HuH-7.5 (cell line): ENCODE measurements around the gene EEF1B2.
"Not testable (repeated sequence)": the region's sequence is repeated elsewhere in the genome, so short reads cannot be mapped to it uniquely, and the experiment has no call there.

Experiments used
- DNase-seq: peaks from one replicate; pipeline ENCODE4 v3.0.0; 2011; ENCODE audit warnings: low spot score

EEF1B2 gene

GRCh38 chr2:206164261-206164862 lies 4.7 kb downstream of the EEF1B2 start:
- DNase-seq, result no peak

DNA sequence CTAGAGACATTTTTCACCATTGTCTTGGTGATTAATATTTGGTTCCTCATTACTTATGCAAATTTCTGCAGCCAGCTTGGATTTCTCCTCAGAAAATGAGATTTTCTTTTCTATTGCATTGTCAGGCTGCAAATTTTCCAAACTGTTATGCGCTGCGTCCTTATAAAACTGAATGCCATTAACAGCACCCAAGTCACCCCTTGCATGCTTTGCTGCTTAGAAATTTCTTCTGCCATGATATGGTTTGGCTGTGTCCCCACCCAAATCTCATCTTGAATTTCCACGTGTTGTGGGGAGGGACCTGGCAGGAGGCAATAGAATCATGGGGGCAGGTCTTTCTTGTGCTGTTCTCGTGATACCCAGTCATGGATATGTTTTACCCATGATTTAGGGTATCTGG lies 8.5 kb downstream of the EEF1B2 start:
- not testable (repeated sequence) for DNase-seq

DNA sequence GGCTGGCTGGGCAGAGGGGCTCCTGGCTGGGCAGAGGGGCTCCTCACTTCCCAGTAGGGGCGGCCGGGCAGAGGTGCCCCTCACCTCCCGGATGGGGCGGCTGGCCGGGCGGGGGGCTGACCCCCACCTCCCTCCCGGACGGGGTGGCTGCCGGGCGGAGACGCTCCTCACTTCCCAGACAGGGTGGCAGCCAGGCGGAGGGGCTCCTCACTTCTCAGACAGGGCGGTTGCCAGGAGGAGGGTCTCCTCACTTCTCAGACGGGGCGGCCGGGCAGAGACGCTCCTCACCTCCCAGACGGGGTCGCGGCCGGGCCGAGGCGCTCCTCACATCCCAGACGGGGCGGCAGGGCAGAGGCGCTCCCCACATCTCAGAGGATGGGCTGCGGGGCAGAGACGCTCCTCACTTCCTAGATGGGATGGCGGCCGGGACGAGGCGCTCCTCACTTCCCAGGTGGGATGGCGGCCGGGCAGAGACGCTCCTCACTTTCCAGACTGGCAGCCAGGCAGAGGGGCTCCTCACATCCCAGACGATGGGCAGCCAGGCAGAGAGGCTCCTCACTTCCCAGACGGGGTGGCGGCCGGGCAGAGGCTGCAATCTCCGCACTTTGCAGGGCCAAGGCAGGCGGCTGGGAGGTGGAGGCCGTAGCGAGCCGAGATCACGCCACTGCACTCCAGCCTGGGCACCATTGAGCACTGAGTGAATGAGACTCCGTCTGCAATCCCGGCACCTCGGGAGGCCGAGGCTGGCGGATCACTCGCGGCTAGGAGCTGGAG lies 12.1 kb downstream of the EEF1B2 start:
- DNase-seq, result not testable (repeated sequence)

- no peak for DNase-seq
These were observed 13.5 kb downstream of the EEF1B2 start for GRCh38 chr2:206173147-206173546.

DNA sequence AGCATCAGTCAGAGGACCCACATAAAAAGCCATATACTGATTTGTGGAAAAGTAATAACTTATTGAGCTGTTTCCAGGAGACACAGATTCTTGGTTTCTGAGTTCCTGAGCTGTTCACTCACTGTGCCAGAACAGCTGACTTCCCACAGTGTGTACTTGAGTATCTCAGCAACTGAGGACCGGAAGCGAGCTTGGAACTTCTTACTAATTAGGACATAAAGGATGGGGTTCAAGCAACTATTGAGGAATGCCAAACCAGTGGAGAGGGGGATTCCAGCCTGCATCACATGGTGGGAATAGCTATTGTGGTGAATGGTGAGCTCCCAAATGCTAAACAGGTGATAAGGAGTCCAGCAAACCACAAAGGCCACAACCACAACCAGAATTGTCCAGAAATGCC lies 16.4 kb downstream of the EEF1B2 start:
- no peak for DNase-seq

- no peak for DNase-seq
These were observed 17.2 kb downstream of the EEF1B2 start for GRCh38 chr2:206176901-206177300.

GRCh38 chr2:206181526-206181925 lies 21.8 kb downstream of the EEF1B2 start:
- DNase-seq, result not testable (repeated sequence)

- no peak for DNase-seq
These were observed 30.0 kb downstream of the EEF1B2 start for GRCh38 chr2:206189691-206190090.

- no peak for DNase-seq
These were observed 30.4 kb downstream of the EEF1B2 start for GRCh38 chr2:206190111-206190510.

DNA sequence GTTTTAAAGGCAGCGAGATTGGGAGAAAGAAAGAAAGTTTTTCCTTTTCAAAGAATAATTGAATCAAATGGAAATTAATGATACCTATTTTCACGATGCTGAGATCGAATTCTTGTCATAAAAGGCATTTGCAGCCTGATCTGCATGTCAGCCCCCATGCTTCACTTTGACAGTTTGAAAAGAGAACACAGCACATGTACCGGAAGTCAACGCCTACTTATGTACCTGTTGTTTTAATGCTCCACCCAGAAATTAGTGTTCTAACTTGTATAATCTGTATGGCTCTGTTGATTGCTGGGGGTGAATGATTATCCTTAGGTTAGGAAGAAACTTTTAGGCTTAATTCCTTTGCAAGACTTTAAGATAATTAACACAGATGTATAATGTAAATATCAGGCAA lies 31.0 kb downstream of the EEF1B2 start:
- no peak for DNase-seq

DNA sequence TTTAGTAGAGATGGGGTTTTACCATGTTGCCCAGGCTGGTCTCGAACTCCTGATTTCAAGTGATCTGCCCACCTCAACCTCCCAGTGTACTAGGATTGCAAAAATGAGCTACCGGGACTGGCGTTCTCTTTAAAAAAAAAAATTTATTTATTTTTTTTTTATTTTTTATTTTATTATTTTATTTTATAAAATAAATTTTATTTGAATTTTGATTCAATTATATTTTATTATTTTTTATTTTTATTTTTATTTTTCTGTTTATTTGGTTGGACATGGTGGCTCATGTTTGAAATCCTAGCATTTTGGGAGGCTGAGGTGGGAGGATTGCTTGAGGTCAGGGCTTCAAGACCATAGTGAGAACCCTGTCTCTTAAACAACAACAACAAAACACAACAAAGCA lies 32.5 kb downstream of the EEF1B2 start:
- no peak for DNase-seq

DNA sequence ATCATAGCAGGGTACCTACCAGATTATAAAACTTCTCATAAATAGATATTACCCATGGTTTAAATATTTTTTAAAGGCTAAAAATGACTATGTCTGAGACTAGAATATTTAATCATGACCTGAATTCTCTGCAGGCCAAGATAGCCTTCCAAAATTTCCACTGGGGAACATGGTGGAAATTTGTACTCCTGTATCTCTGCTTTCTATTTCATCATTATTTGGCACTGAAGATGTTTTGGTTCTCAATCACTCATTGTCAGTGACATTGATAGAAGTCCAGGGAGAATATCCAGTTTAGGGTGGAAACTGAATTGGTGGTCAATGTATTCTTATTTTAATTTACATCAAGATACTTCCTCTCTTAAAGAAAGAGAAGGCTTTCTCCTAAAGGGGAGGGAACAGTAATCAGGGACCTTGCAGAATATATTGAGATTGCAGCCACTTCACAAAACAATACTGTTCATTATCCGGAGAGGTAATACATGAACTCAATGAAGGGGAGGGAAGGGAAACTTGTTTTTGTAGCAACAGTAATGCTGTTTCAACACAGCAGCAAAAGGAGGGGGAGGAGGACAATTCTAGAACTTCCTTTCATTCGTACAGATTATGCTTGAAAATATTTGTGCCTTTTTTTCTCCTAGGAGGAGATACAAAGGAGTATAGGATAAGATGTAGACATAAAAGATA lies 34.1 kb downstream of the EEF1B2 start:
- DNase-seq, result no peak

- DNase-seq, result no peak
These were observed 39.0 kb downstream of the EEF1B2 start for GRCh38 chr2:206198677-206199076.

GRCh38 chr2:206201075-206201848 lies 41.6 kb downstream of the EEF1B2 start:
- no peak for DNase-seq

- no peak for DNase-seq
These were observed 42.8 kb downstream of the EEF1B2 start for GRCh38 chr2:206202446-206202845.

- no peak for DNase-seq
These were observed 43.6 kb downstream of the EEF1B2 start for GRCh38 chr2:206203331-206203730.

GRCh38 chr2:206204710-206205109 lies 45.0 kb downstream of the EEF1B2 start:
- DNase-seq, result no peak

DNA sequence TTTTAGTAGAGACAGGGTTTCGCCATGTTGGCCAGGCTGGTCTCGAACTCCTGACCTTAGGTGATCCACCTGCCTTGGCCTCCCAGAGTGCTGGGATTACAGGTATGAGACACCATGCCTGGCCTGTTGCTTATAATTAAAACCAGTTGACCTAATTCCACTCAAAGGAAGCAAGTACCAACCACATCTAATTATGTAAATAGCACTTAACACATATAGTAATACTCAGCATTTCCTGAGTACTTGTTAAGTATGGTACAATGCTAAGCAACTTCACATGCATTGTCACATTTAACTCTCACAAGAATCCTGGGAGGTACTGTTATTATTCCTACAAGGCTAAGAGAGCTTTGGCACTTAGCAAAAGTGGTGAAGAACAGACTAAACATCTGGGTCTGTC lies 47.6 kb downstream of the EEF1B2 start:
- not testable (repeated sequence) for DNase-seq

GRCh38 chr2:206208900-206209299 lies 49.2 kb downstream of the EEF1B2 start:
- no peak for DNase-seq

DNA sequence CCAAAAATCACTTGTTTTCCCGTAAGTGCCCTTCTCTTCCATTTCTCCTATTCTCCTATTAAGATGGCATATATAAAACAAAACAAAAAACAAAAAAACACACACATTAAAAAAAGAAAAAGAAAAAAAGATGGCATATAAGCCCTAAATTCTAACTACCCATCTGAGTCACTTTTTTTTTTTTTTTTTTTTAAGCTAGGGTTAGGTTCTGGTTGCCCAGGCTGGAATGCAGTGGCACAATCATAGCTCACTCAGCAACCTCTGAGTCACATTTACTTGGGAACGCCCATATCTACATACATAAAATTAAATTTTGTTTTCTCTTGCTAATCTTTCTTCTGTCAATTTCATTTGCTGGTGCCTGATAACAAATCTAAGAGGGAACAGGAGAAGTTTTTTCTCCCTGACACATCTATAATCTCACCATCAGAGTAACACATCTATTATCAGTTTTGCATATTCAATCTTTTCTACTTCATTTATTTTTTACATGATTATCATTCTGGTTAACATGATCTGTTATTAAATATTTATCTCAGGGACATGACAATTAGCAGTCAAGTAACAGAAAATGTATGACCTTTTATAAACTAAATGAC lies 52.1 kb downstream of the EEF1B2 start:
- DNase-seq, result no peak
